Activated CD8-positive, alpha-beta memory T cell treated with anti-CD3 and anti-CD28 coated beads, Interleukin-2, amount 10 ng/mL, durations not matched to agents 7 days and 5 days (primary cell): ENCODE results near the gene DUS1L. TPM values are rescaled to one million over a fixed set of nuclear protein-coding genes. Genes with fewer than 3 reads are reported as not detected.

Experiments used
- ATAC-seq: fragments of 150-1000 bp; cut with Tn5 transposase; one replicate; pipeline ENCODE4 v1.10.0; 2021; ENCODE audit warnings: moderate library complexity
- CTCF ChIA-PET: fragments of 350-600 bp; sonication (Branson Sonifier 250); formaldehyde crosslinking; loops from one replicate; lab custom pipeline; 2021; ENCODE audit warnings: antibody characterized with exemption; lab: Charles Lee
- DNase-seq: peaks from one replicate; pipeline ENCODE4 v3.0.0-alpha.2; 2020
- H3K27ac Mint-ChIP-seq: one replicate; pipeline ENCODE4 v1.8.0; 2021; ENCODE audit warnings: mild to moderate bottlenecking, mixed read lengths
- H3K27me3 Mint-ChIP-seq: one replicate; pipeline ENCODE4 v1.8.0; 2021; ENCODE audit warnings: mixed read lengths
- H3K36me3 Mint-ChIP-seq: one replicate; pipeline ENCODE4 v1.8.0; 2021; ENCODE audit warnings: mild to moderate bottlenecking, mixed read lengths
- H3K4me1 Mint-ChIP-seq: one replicate; pipeline ENCODE4 v1.8.0; 2021; ENCODE audit warnings: mixed read lengths
- H3K4me3 Mint-ChIP-seq: one replicate; pipeline ENCODE4 v1.8.0; 2021; ENCODE audit warnings: mild to moderate bottlenecking, moderate library complexity, mixed read lengths
- H3K9me3 Mint-ChIP-seq: one replicate; pipeline ENCODE4 v1.8.0; 2022; ENCODE audit warnings: low read depth, mixed read lengths
- total RNA-seq, 2 experiments: library from RNA; stranded (reverse); gene quantifications; one replicate each; pipeline ENCODE4 v1.2.3, GENCODE V29; 2021

The DUS1L gene
- total RNA-seq, result 100 to 1,000 TPM; 134 to 139 TPM

DNA sequence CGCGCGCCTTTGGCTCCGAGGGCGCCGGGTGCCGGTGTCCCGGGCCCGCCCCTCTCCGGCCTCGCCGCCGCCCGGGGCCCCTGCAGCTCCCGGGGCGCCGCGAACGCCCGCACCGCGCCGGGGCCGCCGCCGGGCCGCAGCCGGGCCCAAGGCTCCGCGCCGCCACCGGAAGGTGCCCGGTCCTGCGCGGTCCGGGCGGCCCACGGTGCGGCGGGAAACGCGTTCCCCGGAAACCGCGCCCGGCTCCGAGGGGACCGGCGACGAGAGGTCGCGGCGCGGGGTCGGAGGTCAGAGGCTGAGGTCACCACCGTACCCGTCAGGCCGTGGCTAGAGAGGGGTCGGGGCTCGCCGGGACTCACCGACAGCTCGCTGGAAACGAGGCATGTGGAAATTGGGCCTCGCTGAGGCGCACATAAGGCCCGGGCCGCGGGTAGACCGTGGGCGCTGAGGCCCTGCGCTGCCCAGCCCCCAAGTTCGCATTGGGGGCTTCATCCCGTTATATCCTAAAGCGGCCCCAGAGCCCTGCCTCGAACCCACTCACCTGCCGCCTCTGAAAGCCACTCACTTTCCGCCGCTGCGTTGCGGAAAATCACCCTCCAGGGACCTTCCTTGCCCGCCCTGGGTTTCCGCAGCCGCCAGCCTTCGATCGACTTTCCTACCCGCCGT is at the start of gene DUS1L:
Gene DUS1L (minus strand): TSS at position 167 of the 666 bp plus-strand sequence. CDS start 745 bp downstream, outside the sequence.
- Mint-ChIP-seq H3K27ac (peak within 1 kb of the TSS; percentile 81), H3K4me1 (peaks cover 13% of the 10 kb centered on the region), H3K4me3 (peak within 1 kb of the TSS; percentile 81), H3K27me3 (no peaks in the 10 kb centered on the region), H3K9me3 (no peaks in the 10 kb centered on the region), H3K36me3 (no peaks in the 10 kb centered on the region)
- CTCF ChIA-PET, result interaction anchor here (0.8 to 2.0 kb wide), 8 partner anchors 15 to 106 kb away, joined by 3 to 7 read pairs (median 4); partner anchors contain the start of gene DCXR
- ATAC-seq (peak; percentile 89), DNase-seq (peak; percentile 74)

DNA sequence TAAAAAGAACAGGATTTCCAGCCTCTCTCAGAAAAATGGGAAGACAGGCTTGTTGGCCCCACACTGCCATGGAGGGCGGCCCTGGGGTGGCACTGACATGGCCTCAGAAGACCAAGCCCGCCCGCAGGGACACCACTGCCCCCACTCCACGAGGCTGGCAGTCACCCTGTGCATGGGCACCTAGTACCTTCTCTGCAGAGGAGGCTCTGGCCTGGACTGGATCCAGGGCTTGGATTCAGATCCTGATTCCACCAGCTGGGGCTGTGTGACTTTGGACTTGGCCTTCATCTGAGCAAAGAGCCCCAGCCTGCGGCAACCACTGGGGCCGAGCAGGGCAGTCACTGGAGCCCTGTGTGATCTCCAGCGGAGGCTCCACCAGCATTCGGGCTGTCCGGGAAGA is 49.3 kb upstream of the DUS1L start:
- Mint-ChIP-seq H3K4me3 (no peak overlapping the region), H3K27me3 (no peaks in the 10 kb centered on the region), H3K36me3 (no peaks in the 10 kb centered on the region), H3K27ac (no peak overlapping the region), H3K4me1 (peaks cover 6% of the 10 kb centered on the region), H3K9me3 (no peaks in the 10 kb centered on the region)
- DNase-seq (no peak), ATAC-seq (no peak)
- CTCF ChIA-PET, result no interaction called here

DNA sequence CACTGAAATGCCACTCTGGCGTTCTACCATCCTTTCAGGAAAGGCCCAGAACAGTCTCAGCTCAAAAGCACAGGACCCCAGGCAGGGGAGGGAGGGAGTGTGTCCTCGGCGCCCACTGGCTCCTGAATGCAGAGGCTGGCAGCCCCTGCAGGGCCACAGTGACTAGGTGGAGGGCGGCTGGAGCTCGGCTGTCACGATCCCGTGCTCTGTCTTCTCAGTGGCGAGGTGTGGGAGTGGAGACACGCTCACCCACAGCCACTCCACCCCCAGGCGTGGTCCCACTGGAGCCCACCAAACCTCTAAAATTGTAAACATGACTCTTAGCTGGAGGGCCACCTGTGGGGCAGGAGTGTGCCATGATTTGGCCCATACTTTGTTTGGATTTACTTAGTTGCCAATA is 48.8 kb upstream of the DUS1L start:
- Mint-ChIP-seq H3K27me3 (no peaks in the 10 kb centered on the region), H3K4me3 (no peak overlapping the region), H3K27ac (no peak overlapping the region), H3K4me1 (peaks cover 7% of the 10 kb centered on the region), H3K36me3 (no peaks in the 10 kb centered on the region), H3K9me3 (no peaks in the 10 kb centered on the region)
- CTCF ChIA-PET, result interaction anchor here (1.4 kb wide), 1 partner anchor 16 kb away, joined by 3 read pairs; the partner anchor contains the start of gene FASN
- ATAC-seq (no peak), DNase-seq (no peak)

DNA sequence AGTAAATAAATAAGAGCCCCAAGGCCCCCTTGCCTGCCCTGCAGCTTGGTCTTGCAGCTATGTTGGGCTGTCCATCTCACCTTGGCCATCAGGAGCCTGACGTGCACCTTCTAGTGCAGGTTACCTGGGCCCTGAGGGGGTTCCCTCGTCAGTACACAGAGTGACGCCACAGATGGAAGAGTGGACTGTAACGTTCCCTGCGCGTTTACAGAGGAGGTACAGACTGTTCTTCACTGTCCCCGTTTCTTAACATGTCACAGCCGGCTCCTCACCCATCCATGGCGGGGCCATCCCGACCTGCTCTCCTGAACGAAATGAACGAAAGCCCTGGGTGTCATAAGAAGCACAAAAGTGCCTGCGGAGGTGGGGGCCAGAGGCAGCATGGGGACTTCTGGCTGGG is 48.3 kb upstream of the DUS1L start:
- no peaks in the 10 kb centered on the region for H3K9me3 Mint-ChIP-seq
- DNase-seq, result no peak
- H3K27me3 Mint-ChIP-seq, result no peaks in the 10 kb centered on the region
- ATAC-seq, result no peak
- H3K27ac Mint-ChIP-seq, result no peak overlapping the region
- H3K4me3 Mint-ChIP-seq, result no peak overlapping the region
- CTCF ChIA-PET, result interaction anchor here (1.4 kb wide), 1 partner anchor 16 kb away, joined by 3 read pairs; the partner anchor contains the start of gene FASN
- H3K4me1 Mint-ChIP-seq, result peaks cover 7% of the 10 kb centered on the region
- no peaks in the 10 kb centered on the region for H3K36me3 Mint-ChIP-seq

DNA sequence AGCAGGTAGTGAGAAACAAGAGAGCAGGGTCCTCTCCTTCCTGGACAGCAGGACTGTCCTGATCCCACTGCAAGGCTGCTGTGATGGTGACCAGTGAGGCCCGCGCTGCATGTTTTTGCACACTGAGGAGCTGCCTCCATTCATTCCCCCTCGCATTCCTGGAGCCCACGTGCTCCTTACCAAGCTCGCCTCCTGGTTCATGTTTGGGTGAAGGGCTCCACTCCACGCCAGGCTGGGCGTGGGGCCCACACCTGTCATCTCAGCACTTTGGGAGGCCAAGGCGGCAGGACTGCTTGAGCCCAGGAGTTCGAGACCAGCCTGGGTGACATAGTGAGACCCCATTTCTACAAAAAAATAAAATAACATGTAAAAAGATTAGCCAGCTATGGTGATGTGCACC is 47.8 kb upstream of the DUS1L start:
- H3K27me3 Mint-ChIP-seq, result no peaks in the 10 kb centered on the region
- ATAC-seq (no peak), DNase-seq (no peak)
- no peak overlapping the region for H3K4me3 Mint-ChIP-seq
- CTCF ChIA-PET, result interaction anchor here (1.4 kb wide), 1 partner anchor 15 kb away, joined by 3 read pairs; the partner anchor contains the start of gene FASN
- H3K36me3 Mint-ChIP-seq, result no peaks in the 10 kb centered on the region
- H3K4me1 Mint-ChIP-seq, result peaks cover 9% of the 10 kb centered on the region
- no peak overlapping the region for H3K27ac Mint-ChIP-seq
- H3K9me3 Mint-ChIP-seq, result no peaks in the 10 kb centered on the region

DNA sequence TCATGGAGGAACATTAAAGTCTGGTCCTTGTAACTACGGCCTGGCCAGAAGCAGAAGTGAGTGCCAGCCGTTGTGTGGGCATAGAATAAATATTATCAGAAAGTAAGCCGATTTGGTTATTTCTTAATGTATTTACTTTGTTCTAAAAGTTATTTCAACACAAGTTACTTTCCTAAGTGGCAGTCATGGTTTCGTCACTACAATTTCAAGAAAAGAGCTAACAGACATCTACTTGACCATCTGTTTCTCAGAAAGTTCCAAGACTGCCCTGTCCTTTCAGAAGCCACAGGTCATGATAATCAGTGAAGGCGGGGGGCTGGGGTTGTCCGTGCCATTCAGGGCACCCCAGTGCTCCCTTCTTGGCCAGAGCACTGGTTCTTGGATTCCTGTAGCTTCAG is 47.3 kb upstream of the DUS1L start:
- H3K27me3 Mint-ChIP-seq, result no peaks in the 10 kb centered on the region
- no peak overlapping the region for H3K27ac Mint-ChIP-seq
- no peaks in the 10 kb centered on the region for H3K36me3 Mint-ChIP-seq
- peaks cover 9% of the 10 kb centered on the region for H3K4me1 Mint-ChIP-seq
- no peak for ATAC-seq
- DNase-seq, result no peak
- CTCF ChIA-PET, result interaction anchor here (0.9 to 1.4 kb wide), 2 partner anchors 15 to 48 kb away, joined by 3 to 4 read pairs; partner anchors contain the start of gene FASN
- no peak overlapping the region for H3K4me3 Mint-ChIP-seq
- H3K9me3 Mint-ChIP-seq, result no peaks in the 10 kb centered on the region

DNA sequence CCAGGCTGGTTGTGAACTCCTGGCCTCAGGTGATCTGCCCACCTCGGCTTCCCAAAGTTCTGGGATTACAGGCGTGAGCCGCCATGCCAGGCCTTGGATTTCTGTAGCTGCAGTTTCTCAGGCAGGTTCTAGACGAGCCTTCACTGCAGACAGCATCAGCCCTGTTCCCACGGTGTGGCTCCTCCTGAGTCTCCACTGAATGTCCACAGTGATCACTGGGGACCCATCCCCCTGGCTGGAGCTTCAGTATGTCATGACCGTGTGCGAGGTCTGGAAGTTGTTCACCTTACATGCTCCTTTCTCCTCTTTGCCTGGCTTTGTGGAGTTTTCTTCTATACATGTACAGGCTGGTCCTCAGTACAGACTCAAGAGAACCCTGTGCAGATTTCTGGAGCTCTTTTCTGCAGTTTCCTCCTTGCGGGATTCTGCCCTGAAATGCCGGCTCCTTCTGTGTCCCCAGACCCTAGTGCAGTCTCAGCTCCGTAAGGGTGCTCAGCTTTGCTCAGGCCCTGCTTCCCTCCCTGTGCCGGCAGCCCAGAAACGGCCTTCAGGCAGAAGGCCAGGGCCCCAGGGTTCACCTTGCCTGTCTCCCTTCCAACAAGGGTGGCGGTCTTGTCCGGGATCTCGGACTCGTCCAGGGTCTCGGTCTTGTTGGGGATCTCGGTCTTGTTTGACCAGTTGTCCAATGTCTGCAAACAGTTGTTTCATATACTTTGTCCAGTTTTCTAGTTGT is 46.7 kb upstream of the DUS1L start:
- Mint-ChIP-seq H3K9me3 (no peaks in the 10 kb centered on the region), H3K4me3 (no peak overlapping the region)

DNA sequence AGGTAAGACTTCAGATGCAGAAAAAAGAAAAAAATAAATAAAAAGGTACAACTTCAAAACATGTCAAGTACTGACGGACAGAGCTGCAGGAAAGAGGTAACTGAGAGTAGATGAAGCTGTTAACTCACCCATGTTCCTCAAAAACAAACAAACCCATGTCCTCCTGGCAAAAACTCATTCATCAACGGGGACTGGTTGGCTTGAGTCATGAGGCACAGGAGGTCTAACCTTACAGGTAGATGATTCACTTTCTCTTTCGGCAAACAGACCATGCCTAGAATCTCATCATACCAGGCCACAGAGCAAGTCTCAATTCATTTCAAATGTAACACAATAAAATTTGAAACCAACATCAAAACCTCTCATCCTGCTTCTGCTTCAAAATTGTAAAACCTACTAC is 44.7 kb upstream of the DUS1L start:
- H3K27ac Mint-ChIP-seq, result peak overlapping the region; percentile 39
- H3K4me3 Mint-ChIP-seq, result no peak overlapping the region
- DNase-seq, result peak; percentile 43
- no peaks in the 10 kb centered on the region for H3K9me3 Mint-ChIP-seq
- CTCF ChIA-PET, result interaction anchor here (1.4 kb wide), 1 partner anchor 12 kb away, joined by 5 read pairs; no protein-coding TSS in a partner anchor
- peak; percentile 22 for ATAC-seq
- peaks cover 25% of the 10 kb centered on the region for H3K4me1 Mint-ChIP-seq
- H3K36me3 Mint-ChIP-seq, result no peaks in the 10 kb centered on the region
- no peaks in the 10 kb centered on the region for H3K27me3 Mint-ChIP-seq

More for the DNA sequence above, 46.7 kb upstream of the DUS1L start:
- Mint-ChIP-seq H3K4me1 (peaks cover 9% of the 10 kb centered on the region), H3K27ac (no peak overlapping the region), H3K36me3 (no peaks in the 10 kb centered on the region), H3K27me3 (no peaks in the 10 kb centered on the region)
- DNase-seq (no peak), ATAC-seq (no peak)
- CTCF ChIA-PET, result interaction anchor here (0.7 to 0.9 kb wide), 2 partner anchors 42 to 48 kb away, joined by 3 to 4 read pairs; no protein-coding TSS in a partner anchor

DNA sequence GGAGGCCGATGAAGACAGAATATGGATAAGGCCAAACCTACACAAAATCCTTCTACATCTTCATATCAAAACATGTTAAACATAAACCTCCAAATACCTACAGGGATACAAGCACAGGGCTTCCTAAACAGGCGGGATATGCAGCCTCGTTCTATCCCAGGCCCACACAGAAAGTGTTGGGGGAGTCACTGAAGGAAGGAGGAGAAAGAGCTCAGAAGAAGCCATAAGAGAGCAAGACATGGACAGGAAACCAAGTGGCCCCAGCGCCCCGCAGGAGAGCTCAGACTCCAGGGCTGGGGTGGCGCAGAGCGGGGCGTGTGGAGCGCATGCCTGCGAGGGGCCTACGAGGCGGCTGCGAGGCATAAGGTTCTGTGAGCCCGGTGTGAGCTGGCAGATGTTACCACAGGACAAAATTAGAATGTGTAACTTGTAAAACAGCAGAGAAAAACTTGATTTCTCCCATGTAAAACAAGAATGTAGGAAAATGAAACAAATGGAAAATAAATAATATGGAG is 43.4 kb upstream of the DUS1L start:
- no peaks in the 10 kb centered on the region for H3K27me3 Mint-ChIP-seq
- H3K27ac Mint-ChIP-seq, result no peak overlapping the region

DNA sequence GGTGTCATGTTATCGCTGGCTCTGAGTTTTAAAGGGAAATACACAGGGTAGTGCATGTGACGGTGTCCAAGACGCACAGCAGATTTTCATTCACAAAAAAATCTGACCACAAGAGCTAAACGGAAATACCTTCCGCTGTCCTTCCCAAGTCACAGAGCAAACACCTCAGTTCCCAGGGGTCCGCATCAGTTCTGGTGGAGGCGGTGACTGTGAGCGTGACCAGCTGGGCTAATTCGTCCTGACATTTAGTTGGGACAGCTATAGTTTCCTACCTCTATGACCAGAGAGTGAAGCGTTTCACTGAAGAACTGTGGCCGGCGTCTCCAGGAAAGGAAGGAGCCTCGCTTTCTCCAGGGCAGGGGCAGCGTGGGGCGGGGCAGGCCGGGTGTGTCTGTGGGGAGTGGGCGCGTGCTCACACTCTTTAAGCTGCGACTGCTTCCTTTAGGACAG is 42.9 kb upstream of the DUS1L start:
- Mint-ChIP-seq H3K4me3 (no peak overlapping the region), H3K36me3 (no peaks in the 10 kb centered on the region)
- CTCF ChIA-PET, result interaction anchor here (1.1 to 1.4 kb wide), 3 partner anchors 46 to 89 kb away, joined by 3 to 4 read pairs (median 4); partner anchors contain the start of gene CENPX

More for the DNA sequence above, 43.4 kb upstream of the DUS1L start:
- Mint-ChIP-seq H3K4me3 (no peak overlapping the region), H3K9me3 (no peaks in the 10 kb centered on the region), H3K36me3 (no peaks in the 10 kb centered on the region), H3K4me1 (peaks cover 29% of the 10 kb centered on the region)
- ATAC-seq (no peak), DNase-seq (no peak)
- CTCF ChIA-PET, result interaction anchor here (1.1 to 1.4 kb wide), 3 partner anchors 45 to 89 kb away, joined by 3 to 4 read pairs (median 4); partner anchors contain the start of gene CENPX

DNA sequence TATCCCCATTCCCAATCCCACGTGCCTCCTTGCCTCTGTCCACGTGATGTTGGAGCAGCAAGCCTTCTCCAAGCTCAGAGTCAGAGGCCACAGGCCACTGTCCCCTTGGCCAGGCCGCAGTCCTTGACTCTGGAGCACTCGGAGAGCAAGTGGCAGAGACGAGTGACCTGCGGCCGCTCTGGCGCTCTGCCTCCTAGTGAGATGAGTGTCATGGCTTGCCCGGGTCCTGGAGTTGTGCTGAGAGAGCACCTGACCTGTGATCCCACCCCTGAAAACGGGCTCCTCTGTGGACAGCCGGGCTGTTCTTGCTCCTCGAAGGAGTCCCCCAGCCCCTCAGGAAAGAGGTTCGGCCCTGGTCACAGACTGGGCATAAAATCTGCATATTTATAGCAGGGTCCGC is 42.4 kb upstream of the DUS1L start:
- H3K27me3 Mint-ChIP-seq, result no peaks in the 10 kb centered on the region
- no peak for DNase-seq
- no peak for ATAC-seq
- CTCF ChIA-PET, result interaction anchor here (1.2 to 2.5 kb wide), 4 partner anchors 10 to 86 kb away, joined by 4 to 14 read pairs (median 8); partner anchors contain the start of genes CENPX and FASN
- H3K36me3 Mint-ChIP-seq, result no peaks in the 10 kb centered on the region
- H3K9me3 Mint-ChIP-seq, result no peaks in the 10 kb centered on the region
- H3K4me1 Mint-ChIP-seq, result peaks cover 29% of the 10 kb centered on the region
- H3K27ac Mint-ChIP-seq, result no peak overlapping the region
- H3K4me3 Mint-ChIP-seq, result no peak overlapping the region

More for the DNA sequence above, 42.9 kb upstream of the DUS1L start:
- Mint-ChIP-seq H3K9me3 (no peaks in the 10 kb centered on the region), H3K27ac (no peak overlapping the region), H3K27me3 (no peaks in the 10 kb centered on the region), H3K4me1 (peaks cover 29% of the 10 kb centered on the region)
- ATAC-seq (no peak), DNase-seq (no peak)

DNA sequence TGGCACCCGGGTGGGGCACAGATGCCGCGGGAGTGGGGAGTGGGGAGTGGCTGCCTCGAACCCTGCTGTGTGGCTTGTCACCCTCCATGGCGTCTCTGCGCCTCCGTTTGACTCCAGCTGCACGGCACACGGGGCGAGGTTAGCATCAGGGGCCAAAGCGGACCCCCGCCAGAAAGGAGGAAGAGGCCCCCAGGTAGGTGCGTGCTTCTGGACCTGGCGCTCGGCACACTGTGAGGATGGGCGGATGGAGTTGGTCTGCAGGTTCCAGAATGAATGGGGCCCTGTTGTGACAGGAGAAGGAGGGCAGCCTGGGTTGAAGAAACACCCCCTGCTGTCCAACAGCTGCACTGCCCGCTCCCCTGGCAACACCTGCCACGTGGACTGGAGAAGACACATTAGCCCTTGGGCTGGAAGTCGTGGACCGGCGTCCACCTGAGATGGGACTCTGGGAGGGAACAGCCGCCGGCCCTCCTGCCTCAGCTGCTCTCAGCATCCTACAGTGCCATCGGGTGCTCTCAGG is 41.8 kb upstream of the DUS1L start:
- H3K4me3 Mint-ChIP-seq, result no peak overlapping the region
- peaks cover 29% of the 10 kb centered on the region for H3K4me1 Mint-ChIP-seq
- H3K27ac Mint-ChIP-seq, result peak overlapping the region; percentile 24
- peak; percentile 46 for DNase-seq
- no peaks in the 10 kb centered on the region for H3K27me3 Mint-ChIP-seq
- no peak for ATAC-seq
- no peaks in the 10 kb centered on the region for H3K9me3 Mint-ChIP-seq
- CTCF ChIA-PET, result interaction anchor here (1.2 to 2.5 kb wide), 6 partner anchors 9 to 147 kb away, joined by 3 to 14 read pairs (median 10); partner anchors contain the start of genes DCXR, FASN and NOTUM
- no peaks in the 10 kb centered on the region for H3K36me3 Mint-ChIP-seq
